Effector CD8-positive, alpha-beta T cell (primary cell): ENCODE measurements around the gene HS3ST3A1.

Experiments used
- DNase-seq: peaks from one replicate; lab custom pipeline; 2025; lab: John Stamatoyannopoulos, UW

The HS3ST3A1 gene

DNA sequence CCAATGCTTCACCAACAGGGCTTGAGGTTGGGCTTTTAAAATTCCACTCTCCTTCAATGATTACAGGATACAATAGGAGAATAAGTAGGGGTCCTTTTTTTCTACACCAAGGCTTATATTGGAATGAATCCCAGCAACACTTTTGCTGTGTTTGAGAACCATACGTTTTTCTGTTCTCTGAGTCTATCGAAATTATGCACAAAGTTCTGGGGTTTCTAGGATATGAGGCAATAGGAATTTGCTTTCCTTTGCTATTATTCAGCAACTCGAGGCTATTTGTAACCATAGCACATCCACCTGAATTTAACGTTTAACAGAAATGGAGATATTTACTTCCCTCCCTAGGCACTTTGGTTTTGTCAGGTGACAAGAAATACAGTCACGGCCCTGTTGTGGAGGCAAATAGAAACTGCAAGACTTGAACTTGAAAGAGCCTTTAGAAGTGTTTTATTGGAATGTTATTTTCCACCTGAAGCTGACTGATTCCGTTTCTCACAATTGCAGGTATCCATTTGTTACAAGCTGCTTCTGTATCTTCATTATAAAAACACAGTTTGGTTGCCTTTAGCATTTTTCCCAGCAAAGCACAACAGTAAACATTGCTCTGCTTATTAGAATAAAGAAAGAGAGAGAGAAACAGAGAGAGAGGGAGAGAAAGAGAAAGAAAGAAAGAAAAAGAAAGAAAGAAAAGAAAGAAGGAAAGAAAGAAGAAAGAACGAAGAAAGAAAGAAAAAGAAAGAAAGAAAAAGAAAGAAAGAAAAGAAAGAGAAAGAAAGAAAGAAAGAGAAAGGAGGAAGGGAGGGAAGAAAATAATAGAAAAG lies 109.6 kb downstream of the HS3ST3A1 start:
- no peak for DNase-seq

DNA sequence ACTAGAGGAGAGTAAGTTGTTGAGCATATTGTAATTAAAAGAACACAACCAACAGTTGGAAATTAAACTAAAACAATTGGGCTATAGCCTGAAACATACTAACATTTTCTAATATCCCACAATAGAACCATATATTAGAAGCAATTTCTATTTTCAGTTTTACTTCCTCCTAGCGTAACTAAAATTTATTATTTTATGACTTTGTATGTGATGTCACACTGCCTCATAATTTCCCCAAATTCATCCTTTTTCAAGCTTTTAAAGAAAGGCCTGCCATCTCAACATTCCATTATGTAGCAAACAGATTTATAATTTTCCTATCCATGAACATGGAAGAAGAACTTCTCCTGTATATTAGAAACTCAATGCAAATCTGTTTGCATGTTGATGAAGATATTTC lies 110.2 kb downstream of the HS3ST3A1 start:
- DNase-seq: no peak

GRCh38 chr17:13490906-13491482 lies 110.7 kb downstream of the HS3ST3A1 start:
- no peak for DNase-seq

GRCh38 chr17:13490427-13490826 lies 111.3 kb downstream of the HS3ST3A1 start:
- DNase-seq: no peak

- DNase-seq: no peak
These were observed 116.4 kb downstream of the HS3ST3A1 start for GRCh38 chr17:13485327-13485726.

- DNase-seq: no peak
These were observed 117.7 kb downstream of the HS3ST3A1 start for GRCh38 chr17:13484020-13484419.

- no peak for DNase-seq
These were observed 120.9 kb downstream of the HS3ST3A1 start for GRCh38 chr17:13480877-13481276.

DNA sequence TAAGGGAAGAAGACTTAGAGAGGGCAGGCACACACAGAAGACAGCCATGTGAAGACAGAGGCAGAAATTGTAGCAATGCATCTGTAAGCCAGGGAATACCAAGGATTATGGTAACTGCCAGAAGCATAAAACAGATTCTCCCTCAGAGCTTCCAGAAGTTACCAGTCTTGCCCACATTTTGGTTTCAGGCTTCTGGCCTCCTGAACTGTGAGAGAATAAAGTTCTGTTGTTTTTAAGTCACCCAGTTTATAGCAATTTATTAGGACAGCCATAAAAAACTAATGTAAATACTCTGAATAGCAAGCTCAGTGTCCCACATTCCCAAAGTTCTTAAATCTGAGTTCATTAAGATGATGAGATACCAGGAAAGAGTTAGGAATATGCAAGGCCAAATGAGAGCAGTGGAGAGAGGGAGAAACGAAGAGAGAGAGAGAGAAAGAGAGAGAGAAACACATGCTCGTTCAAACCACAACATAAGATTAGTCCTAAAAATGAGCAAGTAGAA lies 123.4 kb downstream of the HS3ST3A1 start:
- no peak for DNase-seq

DNA sequence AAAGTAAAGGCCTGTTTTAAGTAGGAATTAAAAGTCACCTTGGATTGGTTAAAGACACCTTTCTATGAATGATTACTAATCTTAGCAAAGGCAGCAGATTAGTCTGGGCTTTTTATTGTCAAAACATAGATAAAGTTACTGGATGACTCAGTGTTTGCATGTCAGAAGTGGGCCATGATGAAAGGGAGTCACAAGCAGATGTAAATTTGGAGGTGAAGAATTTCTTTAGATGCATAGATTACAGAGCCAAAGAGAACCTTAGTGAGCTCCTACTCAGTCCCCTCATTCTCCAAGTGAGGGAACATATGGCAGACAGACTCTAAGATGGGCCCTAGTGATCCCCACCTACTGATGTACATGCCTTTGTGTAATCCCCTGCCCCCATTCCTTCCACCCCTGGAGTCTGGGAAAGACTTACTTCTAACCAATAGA lies 124.5 kb downstream of the HS3ST3A1 start:
- no peak for DNase-seq

- no peak for DNase-seq
These were observed 125.0 kb downstream of the HS3ST3A1 start for GRCh38 chr17:13476720-13477119.

GRCh38 chr17:13475574-13476223 lies 126.0 kb downstream of the HS3ST3A1 start:
- no peak for DNase-seq

- DNase-seq: no peak
These were observed 127.5 kb downstream of the HS3ST3A1 start for GRCh38 chr17:13474073-13474800.

- no peak for DNase-seq
These were observed 136.1 kb downstream of the HS3ST3A1 start for GRCh38 chr17:13465678-13466077.

DNA sequence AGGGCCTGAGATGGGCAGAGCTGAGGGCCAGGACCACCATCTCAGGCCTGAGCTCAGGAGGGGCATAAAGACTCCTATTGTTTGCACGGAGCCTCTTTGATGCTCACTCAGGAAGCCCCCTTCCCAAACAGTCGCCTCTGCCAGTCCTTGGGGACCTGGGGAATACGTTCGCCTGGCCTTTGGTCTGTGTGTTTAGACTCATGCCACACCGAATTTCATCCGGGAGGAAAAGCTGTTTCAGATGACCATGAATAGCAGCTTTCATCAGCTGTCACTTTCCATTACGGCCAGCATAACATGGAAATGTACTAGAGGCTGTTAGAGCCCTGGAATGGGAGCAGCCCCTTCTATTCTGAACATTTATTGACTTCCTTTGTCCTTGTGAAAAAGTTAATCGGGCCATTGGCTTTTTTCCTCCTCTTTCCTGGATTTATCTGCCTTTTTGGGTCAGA lies 139.0 kb downstream of the HS3ST3A1 start:
- DNase-seq: no peak

DNA sequence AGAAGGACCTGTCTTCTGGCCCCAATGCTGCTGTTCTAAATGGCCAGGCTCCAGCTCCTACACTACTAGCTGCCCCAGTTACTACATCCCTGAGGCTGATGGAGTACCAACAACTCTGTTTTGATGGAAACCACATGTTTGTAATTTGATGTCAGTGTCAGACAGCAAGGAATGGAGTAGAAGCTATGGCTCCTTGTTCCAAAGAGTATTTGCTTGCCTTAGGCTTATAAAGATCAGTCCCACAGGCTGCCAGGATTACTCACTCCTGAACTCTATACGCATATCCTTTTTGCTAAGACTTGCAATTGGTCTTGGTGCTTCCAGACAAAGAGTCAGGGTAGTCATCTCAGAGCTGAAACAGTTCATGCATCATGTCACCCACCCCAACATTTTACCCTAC lies 139.6 kb downstream of the HS3ST3A1 start:
- DNase-seq: no peak

DNA sequence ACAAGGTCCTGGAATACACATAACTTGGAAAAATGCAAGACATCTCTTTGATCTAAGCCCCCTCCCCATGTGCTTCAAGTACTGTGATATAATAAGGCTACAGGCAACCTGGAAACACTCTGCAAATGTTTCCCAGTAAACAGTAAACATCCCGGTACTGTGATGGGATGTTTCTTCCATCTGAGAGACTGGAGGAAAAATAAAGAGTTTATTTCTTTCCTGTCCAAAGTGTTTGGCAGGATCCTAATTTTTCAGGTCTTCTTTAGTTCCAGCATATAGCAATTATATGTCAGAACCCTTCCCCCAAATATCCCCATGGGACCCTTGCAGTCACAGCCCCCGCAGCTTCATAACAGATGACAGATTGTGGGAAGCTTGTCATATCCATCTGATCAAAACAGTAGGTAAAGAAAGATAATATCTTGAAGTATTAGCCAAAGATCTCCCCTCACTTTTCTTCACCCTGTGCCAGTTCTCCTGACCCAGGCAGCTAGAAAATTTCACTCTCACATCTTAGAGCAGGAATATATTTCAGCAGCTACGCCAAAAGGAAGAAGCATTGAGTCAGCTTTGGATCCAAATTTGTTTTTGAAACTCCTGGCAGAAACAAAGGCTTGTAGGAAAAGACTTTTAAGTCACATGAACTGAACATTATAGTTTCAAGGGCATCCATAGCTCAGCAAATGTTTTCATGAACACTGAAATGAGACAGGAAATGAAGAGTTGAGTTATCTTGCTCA lies 141.3 kb downstream of the HS3ST3A1 start:
- DNase-seq: no peak

GRCh38 chr17:13457783-13458182 lies 143.9 kb downstream of the HS3ST3A1 start:
- no peak for DNase-seq
